Measurements from ENCODE around the gene FYN. TPM values are rescaled to one million over a fixed set of nuclear protein-coding genes. Genes with fewer than 3 reads are reported as not detected.

The FYN gene
- total RNA-seq, 2 experiments from 2014 or later, result 201 to 208 TPM

DNA sequence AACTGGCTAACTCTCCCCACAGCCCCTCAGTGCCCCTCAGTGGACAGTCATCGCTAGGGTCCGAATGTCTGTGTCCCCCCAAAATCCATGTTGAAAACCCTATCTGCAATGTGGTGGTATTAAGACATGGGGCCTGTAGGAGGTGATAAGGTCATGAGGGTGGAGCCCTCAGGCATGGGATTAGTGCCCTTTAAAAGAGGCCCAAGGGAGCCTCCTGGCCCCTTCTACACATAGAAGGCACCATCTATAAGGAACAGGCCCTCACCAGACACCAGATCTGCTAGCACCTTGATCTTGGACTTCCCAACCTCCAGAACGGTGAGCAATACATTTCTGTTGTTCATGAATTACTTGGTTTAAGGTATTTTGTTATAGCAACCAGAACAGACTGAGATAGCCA is 260.9 kb downstream of the FYN start:
- no peaks in the 10 kb centered on the region for H3K36me3 Mint-ChIP-seq (ENCODE audit: low read depth)
- POLR2A ChIA-PET, result no interaction called here
- H3K4me1 Mint-ChIP-seq, result no peaks in the 10 kb centered on the region

DNA sequence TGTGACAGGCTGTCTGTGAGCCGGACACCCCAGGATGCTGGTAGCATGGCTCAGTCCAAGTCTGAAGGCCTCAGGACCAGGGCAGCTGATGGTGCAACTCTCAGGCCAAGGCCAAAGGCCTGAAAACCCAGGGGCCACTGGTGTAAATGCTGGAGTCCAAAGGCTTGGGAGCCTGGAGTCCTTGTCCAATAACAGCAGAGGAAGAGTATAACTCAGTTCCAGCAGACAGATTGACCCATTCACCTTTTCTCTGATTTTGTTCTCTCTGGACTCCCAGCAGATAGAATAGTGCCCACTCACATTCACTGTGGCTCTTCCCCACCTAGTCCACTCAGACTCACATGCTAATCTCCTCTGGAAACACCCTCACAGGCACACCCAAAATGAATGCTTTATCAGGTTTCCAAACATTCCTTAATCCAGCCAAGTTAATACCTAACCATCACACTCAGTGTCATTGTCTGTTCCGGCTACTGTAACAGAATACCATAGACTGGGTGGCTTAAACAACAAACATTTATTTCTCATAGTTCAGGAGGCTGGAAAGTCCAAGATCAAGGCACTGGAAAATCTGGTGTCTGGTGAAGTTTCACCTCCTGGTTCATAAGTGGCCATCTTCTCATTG is 262.6 kb downstream of the FYN start:
- POLR2A ChIA-PET, result no interaction called here
- peaks cover 6% of the 10 kb centered on the region for H3K9me3 Mint-ChIP-seq
- peaks cover 16% of the 10 kb centered on the region for H3K27me3 Mint-ChIP-seq
- peaks cover 9% of the 10 kb centered on the region for H3K4me1 Mint-ChIP-seq
- no peaks in the 10 kb centered on the region for H3K36me3 Mint-ChIP-seq (ENCODE audit: low read depth)
- no peak overlapping the region for H3K4me3 Mint-ChIP-seq
- DNase-seq, result no peak
- no peak overlapping the region for H3K27ac Mint-ChIP-seq
- CTCF ChIA-PET, result no interaction called here

More for the DNA sequence above, 260.9 kb downstream of the FYN start:
- Mint-ChIP-seq H3K4me3 (no peak overlapping the region), H3K27ac (no peak overlapping the region), H3K27me3 (peaks cover 17% of the 10 kb centered on the region), H3K9me3 (peaks cover 6% of the 10 kb centered on the region)
- CTCF ChIA-PET, result no interaction called here
- no peak for DNase-seq

Other genes with a start within 250 kb of the FYN start
- gene CCN6, start 180.7 kb upstream of the FYN start, total RNA-seq, result not detected
- 10 to 100 TPM; 23.8 to 28.5 TPM for gene TUBE1, start 214.0 kb upstream of the FYN start, total RNA-seq
- gene FAM229B, start 214.1 kb upstream of the FYN start, total RNA-seq, result 1 to 10 TPM; 2.7 to 3.4 TPM

Data from activated CD4-positive, alpha-beta memory T cell treated with anti-CD3 and anti-CD28 coated beads, Interleukin-2, amount 10 ng/mL, durations not matched to agents 7 days and 5 days (primary cell).